HG02623 (cell line): Measurements from ENCODE around the gene SLC45A3.

Experiments used
- ATAC-seq: cut with Tn5 transposase; IDR thresholded peaks from one replicate; pipeline ENCODE4 v1.9.1; 2021; ENCODE audit warnings: moderate library complexity; ENCODE audit not compliant: unreplicated experiment

Gene SLC45A3

DNA sequence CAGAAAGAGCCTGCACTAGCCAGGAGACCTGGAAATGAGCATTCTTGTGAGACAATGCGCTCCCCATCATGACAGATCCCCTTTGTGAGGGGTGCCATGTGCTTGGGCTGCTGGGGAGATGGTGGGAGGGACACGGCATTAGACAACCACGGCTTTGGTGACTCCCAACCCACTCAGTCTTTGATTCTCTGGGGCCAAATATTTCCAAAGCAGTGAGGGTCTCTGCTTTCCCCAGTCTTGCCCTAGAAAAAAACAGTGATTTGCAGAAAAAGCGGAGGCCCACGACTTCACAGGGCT is 10.2 kb downstream of the SLC45A3 start:
- ATAC-seq = no peak

DNA sequence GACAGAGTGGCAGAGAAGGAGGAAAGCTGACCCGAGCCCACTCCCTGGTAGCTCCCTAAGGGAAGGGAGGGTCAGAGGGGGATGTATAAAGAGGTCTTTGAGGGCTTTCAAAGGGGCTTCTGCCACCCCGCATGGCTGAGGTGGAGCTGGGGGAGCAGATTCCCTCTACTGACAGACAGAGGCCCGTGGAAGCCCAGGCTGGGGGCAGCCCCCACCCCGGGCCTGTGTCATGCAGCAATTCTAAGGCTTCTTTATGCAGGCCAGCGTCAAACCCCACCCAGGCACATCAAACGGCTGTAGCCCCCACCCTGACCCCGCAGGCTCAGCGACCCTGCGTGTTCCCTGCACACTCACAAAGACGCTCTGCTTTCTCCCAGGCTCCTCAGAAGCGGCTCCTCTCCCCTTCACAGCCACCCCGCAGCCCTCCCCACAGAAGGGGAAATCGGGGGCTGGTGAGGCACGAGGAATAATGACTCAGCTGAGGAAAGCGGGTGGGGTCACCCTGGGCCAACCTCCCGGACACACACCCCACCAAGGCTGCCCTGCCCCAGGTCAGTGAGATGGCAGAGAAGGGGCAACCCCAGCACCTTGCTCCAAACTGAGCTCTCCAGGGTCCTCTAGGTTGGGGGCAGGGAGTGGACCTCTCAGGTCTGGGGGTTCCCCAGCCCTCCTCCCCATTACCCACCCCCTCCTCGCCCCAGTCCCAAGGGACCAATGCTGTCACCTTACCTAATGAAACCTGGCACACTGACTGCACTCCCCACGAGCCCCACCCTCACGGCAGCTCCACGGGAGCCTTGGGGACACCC is 10.8 kb downstream of the SLC45A3 start:
- ATAC-seq = no peak

DNA sequence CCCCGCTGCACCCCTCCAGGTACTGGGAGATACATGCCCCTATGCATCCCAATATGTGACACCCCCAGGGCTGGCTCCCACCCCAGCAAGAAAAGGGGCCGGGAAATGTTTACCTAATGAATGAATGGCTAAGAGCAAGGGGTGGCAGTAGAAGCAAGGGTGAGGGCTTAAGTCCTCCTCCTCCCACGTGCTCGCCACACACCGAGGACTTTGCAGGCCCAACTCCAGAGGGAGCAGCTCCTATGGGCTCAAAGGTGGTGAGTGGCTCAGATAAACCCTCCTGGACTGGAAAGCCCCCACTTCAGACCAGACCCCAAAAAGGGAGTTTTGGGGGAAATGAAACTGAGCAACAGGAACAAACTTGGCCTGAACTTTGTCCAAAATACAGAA is 11.4 kb downstream of the SLC45A3 start:
- no peak for ATAC-seq

DNA sequence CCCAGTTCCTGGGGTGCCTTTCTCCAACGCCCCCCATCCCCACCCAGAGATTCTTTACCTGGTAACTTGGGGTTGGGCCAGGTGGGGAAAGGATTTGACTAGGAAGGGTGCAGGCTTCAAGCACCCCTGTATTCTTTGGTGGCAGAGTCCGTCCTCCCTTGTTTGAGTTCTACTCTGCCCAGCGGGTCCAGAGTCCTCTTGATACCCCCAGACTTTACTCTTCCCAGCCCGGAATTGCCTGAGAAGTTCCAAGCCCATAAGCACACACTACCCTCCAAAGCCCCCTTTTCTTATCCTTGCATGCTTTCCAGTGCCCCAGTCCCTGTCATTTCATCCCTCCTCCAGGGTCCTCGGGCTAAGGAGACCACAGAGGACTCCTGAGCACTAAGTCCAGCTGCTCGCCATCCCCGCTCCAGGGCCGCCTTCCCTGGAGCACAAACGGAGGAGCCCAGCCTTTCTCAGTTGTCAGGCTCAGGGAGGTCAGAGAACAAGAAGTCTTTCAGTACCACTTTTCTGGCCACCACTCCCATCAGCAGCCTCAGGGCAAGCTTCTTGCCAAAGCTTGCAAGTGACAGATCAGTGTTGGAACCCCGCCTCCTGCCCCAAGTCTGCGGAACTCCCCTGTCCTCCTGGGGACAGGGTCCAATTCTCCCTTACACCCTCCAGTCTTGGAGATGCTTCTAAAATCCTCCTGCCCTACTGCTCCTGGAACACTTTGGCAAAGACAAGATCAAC is 12.2 kb downstream of the SLC45A3 start:
- ATAC-seq = no peak

DNA sequence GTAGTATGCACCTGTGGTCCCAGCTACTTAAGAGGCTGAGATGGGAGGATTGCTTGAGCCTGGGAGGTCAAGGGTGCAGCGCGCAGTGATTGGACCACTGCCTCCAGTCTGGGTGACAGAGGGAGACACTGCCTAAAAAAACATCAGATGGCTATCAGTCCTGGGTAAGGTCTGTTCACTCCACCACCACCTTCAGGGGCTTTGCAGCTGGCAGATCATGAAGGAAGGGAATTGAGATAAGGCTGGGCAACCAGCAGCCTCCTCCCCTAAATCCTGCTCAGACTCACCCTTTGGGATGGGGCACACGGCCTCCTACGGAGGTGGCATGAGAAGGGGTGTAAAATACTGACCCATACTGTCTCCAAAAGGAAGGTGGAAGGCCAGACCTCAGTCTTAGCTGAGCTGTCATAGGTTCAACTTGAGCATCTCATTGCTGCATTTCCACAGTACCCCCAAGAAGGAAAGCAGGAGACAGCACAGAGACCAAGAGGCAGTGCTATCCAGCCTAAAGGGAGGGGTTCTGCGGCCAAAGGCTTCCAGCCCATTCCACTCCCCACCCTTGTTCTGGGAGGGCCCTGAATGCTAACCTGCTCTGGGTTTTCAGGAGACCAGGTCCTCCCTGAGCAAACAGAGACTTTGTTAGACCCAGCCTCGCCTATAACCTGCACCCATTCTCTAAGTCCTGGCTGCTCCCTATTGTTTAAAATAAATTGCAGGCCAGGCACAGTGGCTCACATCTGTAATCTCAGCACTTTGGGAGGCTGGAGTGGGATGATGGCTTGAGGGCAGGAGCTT is 13.7 kb downstream of the SLC45A3 start:
- ATAC-seq = no peak

DNA sequence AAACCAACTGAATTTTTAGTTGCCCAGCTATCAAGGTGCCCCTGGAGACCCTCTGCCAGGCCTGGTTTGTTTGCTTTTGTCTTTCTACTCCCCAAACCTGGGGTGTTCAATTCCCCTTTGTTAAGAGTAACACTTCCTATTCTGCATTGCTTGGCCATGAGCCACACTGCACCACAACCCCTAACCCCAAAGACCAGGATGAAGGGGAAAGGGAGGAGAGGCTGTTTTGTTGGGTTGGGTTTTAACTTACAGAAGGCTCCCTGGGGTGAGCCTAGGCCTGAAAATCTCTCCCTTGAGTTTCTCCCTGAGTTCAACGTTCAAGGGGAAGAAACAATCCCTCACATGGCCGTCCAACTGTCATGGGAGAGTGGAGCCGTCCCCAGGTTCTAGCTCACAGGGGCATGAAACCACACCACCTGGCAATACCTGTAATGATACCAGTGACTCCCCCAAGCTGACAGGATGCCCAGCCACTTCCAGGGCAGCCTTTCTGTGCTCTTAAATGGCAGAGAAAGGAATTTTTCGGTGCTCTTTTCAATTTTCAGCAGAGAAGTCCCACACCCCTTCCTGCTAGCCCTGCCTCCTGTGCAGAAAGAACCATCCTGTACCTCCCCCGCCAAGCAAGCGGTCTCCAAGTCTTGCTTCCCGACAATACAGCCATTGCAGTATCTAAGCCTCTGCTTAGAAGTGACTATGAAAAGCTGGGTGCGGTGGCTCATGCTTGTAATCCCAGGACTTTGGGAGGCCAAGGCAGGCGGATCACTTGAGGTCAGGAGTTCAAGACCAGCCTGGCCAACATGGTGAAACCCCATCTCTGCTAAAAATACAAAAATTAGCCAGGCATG is 14.9 kb downstream of the SLC45A3 start:
- ATAC-seq = no peak

DNA sequence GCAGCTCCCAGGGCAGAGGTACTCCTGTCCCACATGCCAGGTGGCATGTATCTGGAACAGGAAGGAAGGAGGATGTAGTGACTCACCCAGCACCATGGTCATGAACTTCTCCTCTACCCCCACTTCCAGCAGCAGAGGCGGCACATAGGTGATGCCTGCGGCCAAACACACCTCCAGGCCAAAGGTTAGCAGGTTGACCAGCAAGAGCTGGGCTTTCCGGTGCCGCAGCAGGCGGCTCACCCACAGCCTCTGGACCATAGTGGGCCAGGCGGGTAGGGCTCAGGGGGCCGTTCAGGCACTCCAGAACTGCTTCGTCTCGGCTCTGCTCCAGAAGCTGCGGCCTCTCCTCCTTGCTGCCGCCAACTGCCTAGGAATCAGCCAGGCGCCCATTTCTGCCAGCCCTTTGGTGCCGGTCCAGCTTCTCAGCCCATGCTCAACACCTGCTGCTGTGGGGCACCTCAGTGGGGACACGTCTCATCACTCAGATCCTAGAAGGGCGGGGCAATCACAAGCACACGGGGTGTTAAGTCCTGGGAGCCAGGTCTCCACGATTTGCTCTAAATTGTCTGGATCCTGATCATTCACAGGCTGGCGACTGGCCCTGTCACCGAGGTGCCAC is 15.8 kb downstream of the SLC45A3 start:
- no peak for ATAC-seq

DNA sequence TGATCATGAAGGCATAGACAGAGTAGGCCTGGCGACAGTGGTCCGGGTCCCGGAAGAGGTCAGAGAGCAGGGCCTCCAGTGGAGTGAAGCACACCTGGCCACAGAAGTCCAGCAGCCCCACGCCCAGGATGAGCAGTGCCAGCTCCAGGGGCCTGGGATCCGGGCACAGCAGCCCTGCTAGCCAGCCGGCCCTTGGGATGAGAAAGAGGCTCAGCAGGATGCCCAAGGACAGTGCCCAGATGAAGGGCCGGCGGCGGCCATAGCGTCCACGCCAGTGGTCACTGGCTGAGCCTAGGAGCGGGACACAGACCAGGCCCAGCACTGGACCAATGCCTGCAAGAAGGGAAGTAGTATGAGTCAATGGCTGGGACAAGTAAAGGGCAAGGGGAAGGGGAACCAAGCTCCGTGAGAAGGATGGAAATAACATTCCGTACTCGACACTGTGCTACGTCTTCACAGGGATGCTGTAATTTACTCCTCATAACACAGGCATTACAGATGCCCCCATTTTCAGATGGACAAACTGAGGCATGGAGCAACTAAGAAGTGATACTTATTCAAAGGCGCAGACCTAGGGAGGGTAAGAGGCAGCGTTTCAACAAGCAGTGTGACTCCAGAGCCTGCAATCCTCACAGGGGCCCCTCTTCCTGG is 16.9 kb downstream of the SLC45A3 start:
- no peak for ATAC-seq

DNA sequence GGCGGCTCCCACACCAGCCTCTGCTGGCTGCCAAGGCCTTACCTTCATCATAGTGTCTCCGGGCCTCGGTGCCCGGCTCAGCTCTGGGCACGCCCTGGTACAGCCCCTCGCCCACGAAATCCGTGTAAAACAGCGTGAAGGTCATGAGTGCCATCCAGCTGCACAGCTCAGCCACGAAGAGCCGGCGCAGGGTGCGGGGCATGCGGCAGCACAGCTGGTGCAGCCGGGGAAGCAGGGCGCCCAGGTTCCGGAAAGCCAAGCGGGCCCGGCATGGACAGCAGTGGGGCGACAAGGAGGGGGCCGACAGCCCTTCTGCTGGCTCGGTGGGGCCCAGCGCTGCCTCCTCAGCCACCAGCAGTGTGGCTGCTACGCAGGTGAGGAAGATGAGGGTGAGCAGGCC is 17.5 kb downstream of the SLC45A3 start:
- ATAC-seq = no peak

DNA sequence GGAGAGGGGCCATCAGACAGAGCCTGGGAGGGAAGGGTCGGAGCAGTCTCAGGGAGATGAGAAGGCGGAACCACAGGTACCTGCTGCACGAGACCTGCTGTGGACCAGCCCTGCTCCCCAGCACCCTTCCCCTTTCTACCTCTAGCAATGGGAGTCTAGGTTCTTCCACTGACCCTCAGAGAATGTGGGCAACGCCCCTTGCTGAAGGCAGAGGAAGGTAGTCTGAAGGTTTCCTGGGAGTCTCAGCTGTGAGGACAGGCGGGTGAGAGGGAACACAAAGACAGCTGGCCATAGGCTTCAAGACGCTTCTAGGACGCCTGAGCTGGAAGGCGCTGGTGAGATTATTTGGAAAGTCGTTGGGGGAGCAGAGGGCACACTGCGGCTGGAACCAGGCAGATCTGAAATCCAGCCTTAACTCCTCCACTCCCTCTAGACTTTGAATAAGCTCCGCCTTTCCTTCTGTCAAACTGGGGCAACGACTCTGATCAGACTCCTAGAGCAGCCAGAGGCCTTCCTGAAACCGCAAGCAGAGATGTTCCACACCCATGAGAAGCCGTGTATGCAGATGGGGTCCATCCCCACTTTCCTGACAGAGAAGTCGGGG is 18.1 kb downstream of the SLC45A3 start:
- no peak for ATAC-seq

DNA sequence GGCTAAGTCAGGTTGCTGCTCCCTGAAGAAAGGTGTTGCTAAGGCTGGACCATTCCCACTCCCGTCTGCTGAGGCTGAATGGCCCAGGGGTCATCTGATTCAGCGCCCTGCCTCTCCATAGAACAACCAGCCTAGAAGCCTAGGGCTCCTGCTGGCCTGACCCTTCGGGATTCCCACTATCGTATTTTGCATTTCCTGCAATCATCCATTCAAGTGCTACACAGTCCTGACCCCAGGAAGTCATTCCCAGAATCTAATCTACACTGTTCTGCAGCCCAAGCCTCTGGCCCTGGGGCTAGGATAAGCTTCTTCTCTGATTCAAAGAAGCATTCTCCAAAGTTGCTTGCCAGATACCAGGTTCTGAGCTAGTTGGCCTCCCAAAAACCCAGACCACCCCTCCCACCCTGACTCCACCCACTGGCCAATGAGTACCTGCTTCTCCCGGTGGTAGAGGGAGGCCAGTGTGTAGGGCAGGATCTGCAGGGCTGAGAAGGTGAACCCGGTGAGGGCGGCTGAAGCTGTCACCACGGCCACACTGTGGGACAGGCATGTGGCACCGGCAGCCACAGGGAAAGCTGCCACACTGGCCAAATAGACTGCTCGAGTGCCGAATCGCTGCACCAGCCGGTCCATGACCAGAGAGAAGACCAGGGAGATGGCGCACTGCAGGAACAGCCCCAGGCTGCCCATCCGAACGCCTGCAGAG is 18.7 kb downstream of the SLC45A3 start:
- ATAC-seq = no peak

DNA sequence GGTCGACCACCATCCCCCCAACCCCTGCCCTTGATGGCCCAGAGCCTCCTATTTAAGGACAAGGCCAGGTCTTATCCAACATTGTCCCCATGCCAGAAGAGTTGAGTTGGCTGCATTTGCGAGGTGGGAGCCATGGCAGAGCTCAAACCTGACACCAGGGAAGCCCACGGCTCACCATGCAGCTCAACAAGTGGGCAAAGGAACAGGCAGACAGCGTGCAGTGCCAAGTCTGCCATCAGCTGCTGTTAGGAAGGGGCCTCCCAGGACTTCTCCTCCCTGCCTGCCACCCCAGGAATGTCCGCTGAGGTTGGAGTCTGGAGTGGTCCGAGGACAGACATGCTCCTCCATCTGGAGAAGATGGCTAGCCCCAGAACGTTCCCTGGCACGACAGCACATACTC is 19.9 kb downstream of the SLC45A3 start:
- no peak for ATAC-seq

DNA sequence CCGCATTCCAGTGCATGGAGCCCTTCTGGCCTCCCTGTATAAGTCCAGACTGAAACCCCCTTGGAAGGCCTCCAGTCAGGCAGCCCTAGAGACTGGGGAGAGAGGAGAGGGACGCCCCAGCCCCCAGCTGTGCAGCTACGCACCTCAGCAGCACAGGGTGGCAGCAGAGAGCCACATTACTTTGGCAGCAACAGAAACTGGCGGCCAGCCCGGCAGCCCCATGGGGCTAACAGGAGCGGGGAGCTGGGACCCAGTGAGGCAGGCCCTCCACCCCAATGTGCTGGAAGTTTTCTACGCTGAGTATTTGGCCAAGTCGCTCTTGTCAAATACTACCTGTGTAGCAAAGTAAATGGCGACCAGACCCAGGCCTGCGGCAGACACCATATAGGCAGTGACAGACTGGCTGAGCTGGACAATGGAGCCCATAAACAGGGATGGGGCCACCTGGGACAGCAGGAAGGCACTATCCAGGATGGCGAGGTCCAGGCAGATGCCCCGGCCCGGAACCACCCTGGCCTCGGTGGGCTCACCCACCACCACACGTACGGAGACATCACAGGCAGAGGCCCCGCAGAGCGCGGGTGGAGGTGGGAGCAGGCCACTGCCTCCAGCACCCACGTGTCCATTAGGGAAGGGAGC is 21.2 kb downstream of the SLC45A3 start:
- ATAC-seq = peak; percentile 64

DNA sequence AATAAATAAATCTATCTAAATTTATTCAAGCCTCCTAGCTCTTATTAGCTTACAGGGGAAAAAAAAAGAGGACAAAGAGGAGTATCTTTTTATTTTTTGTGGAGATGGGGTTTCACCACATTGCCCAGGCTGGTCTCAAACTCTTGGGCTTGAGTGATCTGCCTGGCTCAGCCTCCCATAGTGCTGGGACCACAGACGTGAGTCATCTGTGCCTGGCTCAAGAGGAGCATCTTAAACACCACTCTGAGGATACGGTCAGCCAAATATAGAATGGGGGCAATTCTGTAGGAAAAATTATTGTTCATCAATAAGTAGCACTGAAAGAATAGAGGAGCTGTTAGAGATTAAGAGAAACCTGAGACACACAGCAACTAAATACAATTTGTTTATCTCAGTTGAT is 24.1 kb downstream of the SLC45A3 start:
- ATAC-seq = no peak

DNA sequence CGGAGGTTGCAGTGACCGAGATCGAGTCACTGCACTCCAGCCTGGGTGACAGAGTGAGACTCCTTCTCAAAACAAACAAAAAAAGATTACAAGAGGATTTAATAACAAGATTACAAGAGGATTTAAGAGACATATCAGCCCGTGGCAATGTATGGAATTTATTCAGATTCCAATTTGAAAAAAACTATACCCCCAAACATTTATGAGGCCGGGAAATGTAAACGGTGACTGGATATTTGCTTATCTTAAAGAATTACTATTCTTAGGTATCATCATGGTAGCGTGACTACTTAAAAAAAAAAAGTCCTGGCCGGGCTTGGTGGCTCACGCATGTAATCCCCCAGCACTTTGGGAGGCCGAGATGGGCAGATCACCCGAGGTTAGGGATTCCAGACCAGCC is 27.3 kb downstream of the SLC45A3 start:
- no peak for ATAC-seq

DNA sequence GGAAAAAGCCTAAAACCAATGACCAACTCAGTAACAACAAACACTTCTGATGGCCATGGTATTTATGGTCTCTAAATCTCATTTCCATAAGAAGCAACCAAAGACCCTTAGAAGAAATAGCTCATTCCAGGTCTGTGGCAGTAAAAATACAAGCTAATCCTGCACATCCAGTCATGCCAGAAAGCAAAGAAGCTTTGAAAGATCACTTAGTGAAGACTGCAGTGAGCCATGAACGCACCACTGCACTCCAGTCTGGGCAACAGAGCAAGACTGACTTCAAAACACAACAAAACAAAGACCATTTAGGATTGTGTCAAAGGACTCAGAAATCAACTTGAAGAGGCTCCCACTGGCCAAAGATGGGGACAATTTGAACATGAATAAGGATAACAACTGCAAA is 30.1 kb downstream of the SLC45A3 start:
- no peak for ATAC-seq

DNA sequence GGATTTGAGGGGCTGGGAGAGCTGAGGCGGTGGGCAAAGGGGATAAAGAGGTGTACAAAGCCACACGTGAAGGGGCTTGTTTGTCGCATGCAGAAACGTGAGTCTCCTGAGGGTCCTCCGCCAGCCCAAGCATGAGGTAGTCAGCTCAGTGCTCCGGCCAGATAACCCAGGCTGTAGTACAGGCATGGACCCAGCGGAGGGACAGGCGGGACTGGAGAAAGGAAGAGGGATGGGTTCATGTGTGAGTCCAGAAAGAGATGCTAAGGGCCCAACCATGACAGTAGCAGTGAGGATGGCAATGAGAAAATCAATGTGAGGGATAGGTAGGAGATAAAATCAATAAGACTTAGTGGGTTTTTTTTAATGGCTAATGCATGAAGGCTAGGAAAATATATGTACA is 34.8 kb downstream of the SLC45A3 start:
- ATAC-seq = no peak

DNA sequence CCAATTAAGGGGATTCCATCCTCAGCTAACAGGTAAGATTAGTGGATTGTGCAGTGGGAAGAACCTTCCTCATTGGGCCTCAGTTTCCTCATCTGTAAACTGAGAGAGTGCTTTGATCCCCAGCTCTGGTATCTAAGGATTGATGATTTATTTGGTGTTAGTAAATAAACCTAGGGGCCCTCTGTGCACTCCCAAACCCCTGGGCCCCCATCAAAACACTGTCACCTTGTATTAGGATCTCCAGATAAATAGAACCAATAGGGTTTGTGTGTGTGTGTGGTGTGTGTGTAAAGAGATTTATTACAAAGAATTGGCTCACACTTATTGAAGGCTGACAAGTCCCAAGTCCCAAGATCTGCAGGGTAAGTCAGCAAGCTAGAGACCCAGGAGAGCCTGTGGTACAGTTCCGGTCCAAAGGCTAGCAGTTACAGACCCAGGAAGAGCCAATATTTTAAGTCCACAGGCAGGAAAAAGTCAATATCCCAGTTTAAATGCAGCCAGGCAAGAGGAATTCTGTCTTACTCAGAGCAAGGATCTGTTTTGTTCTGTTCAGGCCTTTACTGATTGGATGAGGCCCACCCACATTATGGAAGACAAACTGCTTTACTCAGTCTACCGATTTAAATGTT is 37.5 kb downstream of the SLC45A3 start:
- no peak for ATAC-seq
